GM21717 (cell line): Measurements from ENCODE around the gene WNT6.

Source experiments
- ATAC-seq: cut with Tn5 transposase; IDR thresholded peaks from one replicate; pipeline ENCODE4 v1.9.1; 2021; ENCODE audit warnings: mild to moderate bottlenecking, moderate library complexity; ENCODE audit not compliant: unreplicated experiment

WNT6 gene

GRCh38 chr2:218859556-218859987 lies at the start of gene WNT6:
WNT6 (plus strand) TSS chr2:218859805; CDS start chr2:218860038, 233 bp downstream.
- no peak for ATAC-seq

GRCh38 chr2:218810256-218810655 lies 49.3 kb upstream of the WNT6 start:
- ATAC-seq, result no peak

GRCh38 chr2:218811382-218811781 lies 48.2 kb upstream of the WNT6 start:
- no peak for ATAC-seq

- ATAC-seq, result no peak
These were observed 47.3 kb upstream of the WNT6 start for GRCh38 chr2:218812096-218812815.

GRCh38 chr2:218812861-218813260 lies 46.7 kb upstream of the WNT6 start:
- no peak for ATAC-seq

- ATAC-seq, result no peak
These were observed 45.7 kb upstream of the WNT6 start for GRCh38 chr2:218813771-218814460.

- ATAC-seq, result no peak
These were observed 44.9 kb upstream of the WNT6 start for GRCh38 chr2:218814540-218815243.

GRCh38 chr2:218815244-218815637 lies 44.4 kb upstream of the WNT6 start:
- no peak for ATAC-seq

GRCh38 chr2:218815649-218816048 lies 44.0 kb upstream of the WNT6 start:
- ATAC-seq, result no peak

GRCh38 chr2:218816561-218817011 lies 43.0 kb upstream of the WNT6 start:
- no peak for ATAC-seq

GRCh38 chr2:218819093-218819492 lies 40.5 kb upstream of the WNT6 start:
- no peak for ATAC-seq

- ATAC-seq, result no peak
These were observed 38.7 kb upstream of the WNT6 start for GRCh38 chr2:218820746-218821369.

- no peak for ATAC-seq
These were observed 37.9 kb upstream of the WNT6 start for GRCh38 chr2:218821605-218822211.

GRCh38 chr2:218822622-218823021 lies 37.0 kb upstream of the WNT6 start:
- ATAC-seq, result no peak

- ATAC-seq, result no peak
These were observed 36.3 kb upstream of the WNT6 start for GRCh38 chr2:218823196-218823855.

GRCh38 chr2:218824004-218824403 lies 35.6 kb upstream of the WNT6 start:
- ATAC-seq, result no peak

- no peak for ATAC-seq
These were observed 32.8 kb upstream of the WNT6 start for GRCh38 chr2:218826791-218827190.

GRCh38 chr2:218827701-218828476 lies 31.7 kb upstream of the WNT6 start:
- no peak for ATAC-seq

GRCh38 chr2:218828477-218828778 lies 31.2 kb upstream of the WNT6 start:
- no peak for ATAC-seq
